Fibroblast of lung (primary cell): Measurements from ENCODE around the gene PYGO1. TPM values are rescaled to one million over a fixed set of nuclear protein-coding genes. Genes with fewer than 3 reads are reported as not detected.

ENCODE experiments used
- DNase-seq, 2 donors: peaks; one replicate each; pipeline versions ENCODE4 v3.0.0 to v3.0.0-alpha.2; 2010; ENCODE audit warnings: low read depth in 2 of 2
- H2AFZ ChIP-seq: 2 replicates; pipeline ENCODE4 v1.5.1; 2012; ENCODE audit warnings: low read length, control low read depth, inconsistent platforms
- H3K27ac ChIP-seq: 2 replicates; pipeline ENCODE4 v1.5.1; 2011; ENCODE audit warnings: low read length, control low read depth; ENCODE audit not compliant: insufficient read depth
- H3K27me3 ChIP-seq: 2 replicates; pipeline ENCODE4 v1.5.1; 2011; ENCODE audit warnings: mild to moderate bottlenecking, low read length; ENCODE audit not compliant: control insufficient read depth, insufficient read depth
- H3K36me3 ChIP-seq: 2 replicates; pipeline ENCODE4 v1.5.1; 2011; ENCODE audit warnings: low read length; ENCODE audit not compliant: control insufficient read depth, insufficient read depth
- H3K4me1 ChIP-seq: 2 replicates; pipeline ENCODE4 v1.5.1; 2011; ENCODE audit warnings: low read length; ENCODE audit not compliant: control insufficient read depth, insufficient read depth; ENCODE audit errors: extremely low read depth
- H3K4me2 ChIP-seq: 2 replicates; pipeline ENCODE4 v1.5.1; 2011; ENCODE audit warnings: low read length, control low read depth; ENCODE audit not compliant: insufficient read depth; ENCODE audit errors: extremely low read depth
- H3K4me3 ChIP-seq, 4 experiments: fragments of 200-600 bp in 1 of 4; sonication (generic) in 1 of 4; replicated peaks in 1 of 4; 2 replicates each; pipeline ENCODE4 v1.5.1; 2011 to 2016; ENCODE audit warnings: low read length in 4 of 4, low read depth in 3 of 4, mild to moderate bottlenecking in 3 of 4, control low read depth in 2 of 4, inconsistent platforms in 1 of 4, mixed read lengths in 1 of 4; ENCODE audit not compliant: insufficient read depth in 1 of 4; ENCODE audit errors: control extremely low read depth in 1 of 4
- H3K79me2 ChIP-seq: 2 replicates; pipeline ENCODE4 v1.5.1; 2012; ENCODE audit warnings: mild to moderate bottlenecking, low read length, inconsistent platforms; ENCODE audit not compliant: control insufficient read depth, insufficient read depth
- H3K9ac ChIP-seq: 2 replicates; pipeline ENCODE4 v1.5.1; 2011; ENCODE audit warnings: mild to moderate bottlenecking, low read length, control low read depth; ENCODE audit not compliant: insufficient read depth
- H3K9me3 ChIP-seq: 2 replicates; pipeline ENCODE4 v1.5.1; 2012; ENCODE audit warnings: low read depth, low read length; ENCODE audit not compliant: control insufficient read depth, insufficient read depth
- H4K20me1 ChIP-seq: 2 replicates; pipeline ENCODE4 v1.5.1; 2011; ENCODE audit warnings: low read length; ENCODE audit not compliant: control insufficient read depth, insufficient read depth; ENCODE audit errors: extremely low read depth
- CTCF ChIP-seq, 2 donors: IDR thresholded peaks in 1 of 2; conservative IDR thresholded peaks in 1 of 2; 1 replicate in 1 of 2; 2 replicates in 1 of 2; pipeline ENCODE4 v1.5.1; 2011 to 2012; ENCODE audit warnings: low read length in 2 of 2, control low read depth in 1 of 2, inconsistent platforms in 1 of 2, low read depth in 1 of 2, mild to moderate bottlenecking in 1 of 2
- EZH2 ChIP-seq: IDR thresholded peaks from 2 replicates; pipeline ENCODE4 v1.5.1; 2012; ENCODE audit warnings: low read length, control low read depth, mild to moderate bottlenecking; ENCODE audit errors: missing control alignments
- polyA plus RNA-seq, 2 donors: library from polyadenylated mRNA; depleted of rRNA in 1 of 2; stranded (reverse) in 1 of 2; unstranded in 1 of 2; fragments of >200 nt; gene quantifications; 2 replicates each; pipeline ENCODE4 v1.2.1, GENCODE V29; 2011 to 2012; ENCODE audit warnings: missing spikeins in 1 of 2
- total RNA-seq: library from RNA; depleted of rRNA; stranded (reverse); fragments of >200 nt; gene quantifications from 2 replicates; pipeline ENCODE4 v1.2.1, GENCODE V29; 2014

Gene PYGO1
- total and polyA plus RNA-seq, 2 donors (not counting 1 experiment from before 2014, with no cell fraction given): 10.1 to 11.3 TPM

- Histone ChIP-seq H3K79me2 (peaks cover 6% of the 10 kb centered on the region), H4K20me1 (no peaks in the 10 kb centered on the region), H3K4me2 (peak overlapping the region; percentile 96), H3K27me3 (no peaks in the 10 kb centered on the region), H3K4me1 (no peaks in the 10 kb centered on the region), H2AFZ (peak overlapping the region; percentile 65), H3K36me3 (no peaks in the 10 kb centered on the region), H3K9ac (peak overlapping the region; percentile 76), H3K9me3 (no peaks in the 10 kb centered on the region), H3K4me3 (peak overlapping the region; percentile 73 to 88 (median 80)), H3K27ac (peak overlapping the region; percentile 64)
- DNase-seq: peak; percentile 53 to 70
- TF ChIP-seq CTCF (conservative IDR thresholded peaks at IDR 0.05 in 1 of 2, IDR thresholded peaks at IDR 0.05 in 1 of 2; ENCODE audit: low read depth in 1 of 2, low read length in 2 of 2) (no peak), EZH2 (no peak)
Measured at GRCh38 chr15:55587321-55588069, 650 bp downstream of the PYGO1 start.

GRCh38 chr15:55586808-55587207, 1.3 kb downstream of the PYGO1 start:
- H3K4me2 ChIP-seq: peak overlapping the region; percentile 96
- no peaks in the 10 kb centered on the region for H3K4me1 ChIP-seq
- H3K27me3 ChIP-seq: no peaks in the 10 kb centered on the region
- TF ChIP-seq CTCF (conservative IDR thresholded peaks at IDR 0.05 in 1 of 2, IDR thresholded peaks at IDR 0.05 in 1 of 2; ENCODE audit: low read depth in 1 of 2, low read length in 2 of 2) (no peak), EZH2 (no peak)
- DNase-seq: peak in 1 of 2 donors; percentile 13
- H4K20me1 ChIP-seq: no peaks in the 10 kb centered on the region
- H3K9me3 ChIP-seq: no peaks in the 10 kb centered on the region
- H3K79me2 ChIP-seq: peaks cover 6% of the 10 kb centered on the region
- H3K4me3 ChIP-seq: peak overlapping the region; percentile 73 to 88 (median 80)
- H3K27ac ChIP-seq: no peak overlapping the region
- H2AFZ ChIP-seq: no peak overlapping the region
- no peak overlapping the region for H3K9ac ChIP-seq
- no peaks in the 10 kb centered on the region for H3K36me3 ChIP-seq

DNA sequence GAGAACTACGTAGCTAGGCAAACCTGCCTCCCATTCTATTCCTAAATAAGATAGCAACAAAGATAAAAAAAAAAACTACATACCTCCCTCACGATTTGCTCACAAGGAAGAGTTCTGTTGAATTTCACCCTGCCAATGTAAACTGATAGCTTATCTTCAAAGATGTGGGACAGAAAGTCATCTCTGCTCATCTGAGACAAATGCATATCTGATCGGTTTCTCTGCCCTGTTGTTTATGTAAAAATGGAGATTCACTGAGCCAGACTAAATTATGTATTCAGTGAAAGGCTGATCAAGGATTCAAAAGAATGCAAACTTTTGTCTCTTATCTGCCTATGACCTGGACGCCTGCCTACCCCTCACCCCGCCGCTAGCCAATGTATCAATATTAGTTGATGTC, 11.2 kb downstream of the PYGO1 start:
- no peak overlapping the region for H3K4me3 ChIP-seq

More for the DNA sequence above, 11.2 kb downstream of the PYGO1 start:
- Histone ChIP-seq H3K9ac (no peak overlapping the region), H4K20me1 (no peaks in the 10 kb centered on the region), H3K27ac (no peak overlapping the region), H3K4me2 (no peak overlapping the region), H3K4me1 (no peaks in the 10 kb centered on the region), H2AFZ (no peak overlapping the region), H3K27me3 (no peaks in the 10 kb centered on the region), H3K36me3 (no peaks in the 10 kb centered on the region), H3K9me3 (no peaks in the 10 kb centered on the region), H3K79me2 (no peaks in the 10 kb centered on the region)
- TF ChIP-seq EZH2: no peak
- no peak for TF ChIP-seq CTCF (conservative IDR thresholded peaks at IDR 0.05 in 1 of 2, IDR thresholded peaks at IDR 0.05 in 1 of 2; ENCODE audit: low read depth in 1 of 2, low read length in 2 of 2)
- DNase-seq: no peak
